Stomach (tissue), 4 donors: ENCODE data around the gene CAMK2N2.

Source experiments
- EP300 ChIP-seq: sonication (generic); formaldehyde crosslinking; IDR thresholded peaks from one replicate; pipeline ENCODE4 v1.6.1; 2017; ENCODE audit warnings: antibody characterized with exemption
- POLR2A ChIP-seq, 4 donors: fragments of 450-650 bp; IDR thresholded peaks; one replicate each; pipeline ENCODE4 v1.6.1; 2016; ENCODE audit warnings: antibody characterized with exemption in 4 of 4, control low read depth in 2 of 4, mild to moderate bottlenecking in 1 of 4, moderate library complexity in 1 of 4
- POLR2AphosphoS5 ChIP-seq, 3 donors: sonication (generic); formaldehyde crosslinking; IDR thresholded peaks; one replicate each; pipeline ENCODE4 v1.6.1; 2016; ENCODE audit warnings: antibody characterized with exemption in 3 of 3
- TF ChIP-seq, protein P1 (sequence below), 7 experiments: fragments of 450-650 bp in 4 of 7; fragments of 200-600 bp in 3 of 7; sonication (generic) in 3 of 7; IDR thresholded peaks; one replicate each; pipeline ENCODE4 v1.5.1; 2016 to 2019; ENCODE audit warnings: antibody characterized with exemption in 7 of 7, control low read depth in 2 of 7, mild to moderate bottlenecking in 1 of 7

DNA sequence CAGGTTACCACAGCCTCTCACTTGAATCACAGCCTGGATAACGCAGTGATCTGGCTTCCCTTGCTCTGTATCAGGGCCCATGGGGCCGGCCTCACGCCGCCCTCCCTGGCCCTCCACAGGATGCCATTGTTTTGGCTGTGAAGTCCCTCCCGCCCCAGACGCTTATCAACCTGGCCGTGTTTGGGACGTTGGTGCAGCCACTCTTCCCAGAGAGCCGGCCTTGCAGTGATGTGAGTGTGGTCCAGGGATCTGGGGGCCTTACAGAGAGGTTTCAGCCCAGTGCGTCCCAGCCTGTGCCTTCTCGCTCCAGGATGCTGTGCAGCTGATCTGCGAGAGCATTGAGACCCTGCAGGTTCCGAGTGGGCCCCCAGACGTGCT is 25.3 kb downstream of the CAMK2N2 start:
- TF ChIP-seq, protein P1, sequence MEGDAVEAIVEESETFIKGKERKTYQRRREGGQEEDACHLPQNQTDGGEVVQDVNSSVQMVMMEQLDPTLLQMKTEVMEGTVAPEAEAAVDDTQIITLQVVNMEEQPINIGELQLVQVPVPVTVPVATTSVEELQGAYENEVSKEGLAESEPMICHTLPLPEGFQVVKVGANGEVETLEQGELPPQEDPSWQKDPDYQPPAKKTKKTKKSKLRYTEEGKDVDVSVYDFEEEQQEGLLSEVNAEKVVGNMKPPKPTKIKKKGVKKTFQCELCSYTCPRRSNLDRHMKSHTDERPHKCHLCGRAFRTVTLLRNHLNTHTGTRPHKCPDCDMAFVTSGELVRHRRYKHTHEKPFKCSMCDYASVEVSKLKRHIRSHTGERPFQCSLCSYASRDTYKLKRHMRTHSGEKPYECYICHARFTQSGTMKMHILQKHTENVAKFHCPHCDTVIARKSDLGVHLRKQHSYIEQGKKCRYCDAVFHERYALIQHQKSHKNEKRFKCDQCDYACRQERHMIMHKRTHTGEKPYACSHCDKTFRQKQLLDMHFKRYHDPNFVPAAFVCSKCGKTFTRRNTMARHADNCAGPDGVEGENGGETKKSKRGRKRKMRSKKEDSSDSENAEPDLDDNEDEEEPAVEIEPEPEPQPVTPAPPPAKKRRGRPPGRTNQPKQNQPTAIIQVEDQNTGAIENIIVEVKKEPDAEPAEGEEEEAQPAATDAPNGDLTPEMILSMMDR (IDR thresholded peaks at IDR 0.05): no peak
- no peak for TF ChIP-seq EP300
- TF ChIP-seq POLR2AphosphoS5 (IDR thresholded peaks at IDR 0.05): no peak
- TF ChIP-seq POLR2A (IDR thresholded peaks at IDR 0.05): no peak
